Measurements from ENCODE around the gene RNF144B.
"Not testable (repeated sequence)": the region's sequence is repeated elsewhere in the genome, so short reads cannot be mapped to it uniquely, and the experiment has no call there.

Gene RNF144B

DNA sequence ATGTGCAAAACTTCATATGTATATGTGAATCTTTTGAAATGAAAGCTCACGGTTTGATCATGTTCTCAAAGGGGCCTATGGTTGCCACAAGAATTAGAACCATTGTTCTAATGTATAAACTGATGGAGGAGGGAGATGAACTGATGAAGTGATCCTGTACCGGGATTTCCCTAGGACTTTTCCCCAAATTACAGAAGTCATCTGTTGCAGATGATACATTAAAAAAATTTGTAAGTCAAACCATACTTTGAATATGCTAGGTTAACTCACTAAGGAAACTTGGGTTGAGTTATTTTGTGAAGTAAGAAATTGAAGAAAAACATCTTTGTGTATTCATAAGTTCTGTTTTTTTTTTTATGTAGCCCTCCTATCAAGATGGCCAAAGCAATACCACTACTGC is 33.9 kb upstream of the RNF144B start:
- FAIRE-seq (no peak), DNase-seq (ENCODE audit: insufficient read length) (no peak)
- TF ChIP-seq TAF1 (IDR thresholded peaks at IDR 0.05; ENCODE audit: borderline replicate concordance, low read depth, low read length) (no peak), POLR2A (IDR thresholded peaks at IDR 0.05; ENCODE audit: low read depth, low read length) (no peak), POLR2AphosphoS5 (IDR thresholded peaks at IDR 0.05; ENCODE audit: low read depth, low read length) (no peak)

DNA sequence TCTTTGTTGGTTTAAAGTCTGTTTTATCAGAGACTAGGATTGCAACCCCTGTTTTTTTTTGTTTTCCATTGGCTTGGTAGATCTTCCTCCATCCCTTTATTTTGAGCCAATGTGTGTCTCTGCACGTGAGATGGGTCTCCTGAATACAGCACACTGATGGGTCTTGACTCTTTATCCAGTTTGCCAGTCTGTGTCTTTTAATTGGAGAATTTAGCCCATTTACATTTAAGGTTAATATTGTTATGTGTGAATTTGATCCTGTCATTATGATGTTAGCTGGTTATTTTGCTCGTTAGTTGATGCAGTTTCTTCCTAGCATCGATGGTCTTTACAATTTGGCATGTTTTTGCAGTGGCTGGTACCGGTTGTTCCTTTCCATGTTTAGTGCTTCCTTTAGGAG is 29.6 kb upstream of the RNF144B start:
- FAIRE-seq; DNase-seq (ENCODE audit: insufficient read length): not testable (repeated sequence)

DNA sequence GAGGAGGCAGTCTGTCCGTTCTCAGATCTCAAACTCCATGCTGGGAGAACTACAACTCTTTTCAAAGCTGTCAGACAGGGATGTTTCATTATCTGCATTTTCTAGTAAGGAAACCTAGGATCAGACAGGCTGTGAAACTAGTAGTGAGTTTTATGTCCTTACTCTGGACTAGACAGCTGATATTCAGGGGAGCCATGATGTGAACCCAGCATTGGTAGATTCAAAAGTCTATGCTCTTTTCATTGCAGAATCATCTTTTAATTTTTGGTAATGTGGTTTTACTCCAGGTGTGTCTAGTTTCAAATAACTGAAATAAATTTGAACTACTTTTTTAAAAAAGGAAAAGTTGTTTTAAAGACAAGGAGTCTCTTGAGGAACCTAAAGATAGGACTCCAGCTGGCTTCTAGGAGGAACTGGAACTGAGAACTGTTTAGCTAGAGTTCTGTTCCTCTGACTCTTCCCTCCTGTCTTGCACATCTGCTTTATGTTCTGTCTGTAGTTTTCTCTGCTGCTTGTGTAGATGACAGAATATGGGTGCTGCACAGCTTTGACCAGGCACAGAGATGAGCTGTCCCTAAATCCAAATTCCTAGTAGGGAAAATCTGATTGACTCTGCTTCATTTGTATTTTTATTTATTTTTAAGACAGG is 27.8 kb upstream of the RNF144B start:
- no peak for TF ChIP-seq POLR2A (IDR thresholded peaks at IDR 0.05; ENCODE audit: low read depth, low read length)
- no peak for DNase-seq (ENCODE audit: insufficient read length)
- no peak for FAIRE-seq

DNA sequence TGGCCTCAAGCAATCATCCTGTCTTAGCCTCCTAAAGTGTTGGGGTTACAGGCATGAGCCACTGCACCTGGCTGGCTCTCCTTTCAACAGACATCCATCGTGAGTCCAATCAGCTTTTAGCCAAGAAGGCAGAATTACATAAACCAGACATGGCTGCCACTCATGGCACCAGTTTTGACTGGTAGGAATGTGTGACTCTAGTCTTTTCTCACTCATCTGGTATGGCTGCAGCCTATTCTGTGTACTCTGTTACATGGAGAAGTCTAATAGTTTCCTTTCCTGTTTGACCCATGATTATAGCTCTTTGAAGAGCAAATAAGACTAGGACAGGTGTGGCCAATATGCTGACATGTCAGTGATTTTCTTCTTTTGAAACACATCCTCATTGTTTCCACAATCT is 27.0 kb upstream of the RNF144B start:
- FAIRE-seq, result no peak
- no peak for DNase-seq (ENCODE audit: insufficient read length)

DNA sequence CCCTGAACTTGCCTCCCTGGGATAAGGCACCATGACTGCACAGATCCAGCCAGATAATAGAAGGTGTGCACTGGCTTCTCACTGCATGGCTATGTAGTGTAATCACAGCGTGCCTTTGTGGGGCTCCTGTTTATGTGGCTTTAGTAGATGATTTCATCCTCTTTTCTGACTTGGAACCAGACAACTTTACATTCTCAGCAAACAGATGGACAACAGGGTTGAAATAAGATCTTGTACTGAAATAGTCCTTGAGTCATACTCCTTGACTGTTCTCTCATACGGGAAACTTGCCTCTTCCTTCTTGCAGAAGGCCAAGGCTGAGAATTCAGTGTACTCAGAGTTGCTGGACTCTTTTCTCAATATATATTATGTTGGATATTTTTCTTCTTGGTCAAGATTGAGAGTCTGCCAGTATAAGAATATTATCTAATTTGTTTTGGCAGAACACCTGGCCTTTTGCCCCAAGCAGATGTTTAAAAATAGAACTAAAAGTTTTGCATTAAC is 25.0 kb upstream of the RNF144B start:
- TF ChIP-seq POLR2AphosphoS5 (IDR thresholded peaks at IDR 0.05; ENCODE audit: low read depth, low read length) (no peak), TAF1 (IDR thresholded peaks at IDR 0.05; ENCODE audit: borderline replicate concordance, low read depth, low read length) (no peak), POLR2A (IDR thresholded peaks at IDR 0.05; ENCODE audit: low read depth, low read length) (no peak)
- no peak for FAIRE-seq
- DNase-seq (ENCODE audit: insufficient read length), result no peak

More for the DNA sequence above, 27.0 kb upstream of the RNF144B start:
- TF ChIP-seq TAF1 (IDR thresholded peaks at IDR 0.05; ENCODE audit: borderline replicate concordance, low read depth, low read length) (no peak), POLR2A (IDR thresholded peaks at IDR 0.05; ENCODE audit: low read depth, low read length) (no peak), POLR2AphosphoS5 (IDR thresholded peaks at IDR 0.05; ENCODE audit: low read depth, low read length) (no peak)

DNA sequence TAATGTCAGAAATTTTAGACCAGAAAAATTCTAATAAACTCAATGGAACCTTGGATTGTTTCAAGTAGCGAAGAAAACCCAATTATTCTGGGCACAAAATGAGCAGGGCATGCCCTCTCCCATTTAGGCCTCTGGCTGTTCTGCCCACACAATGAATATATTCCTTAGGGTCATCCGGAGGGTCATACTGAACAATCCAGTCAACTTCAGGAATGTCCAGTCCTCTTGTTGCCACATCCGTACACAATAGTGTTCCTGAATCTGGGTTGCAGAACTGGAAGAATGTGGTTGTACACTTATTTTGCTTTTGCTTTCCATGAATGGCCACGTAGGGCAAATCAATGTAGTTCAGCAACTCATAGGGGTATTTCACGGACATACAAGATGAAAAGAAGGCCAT is 23.4 kb upstream of the RNF144B start:
- DNase-seq (ENCODE audit: insufficient read length), result no peak
- no peak for FAIRE-seq
- TF ChIP-seq POLR2A (IDR thresholded peaks at IDR 0.05; ENCODE audit: low read depth, low read length), result no peak
- TF ChIP-seq TAF1 (IDR thresholded peaks at IDR 0.05; ENCODE audit: borderline replicate concordance, low read depth, low read length), result no peak
- TF ChIP-seq POLR2AphosphoS5 (IDR thresholded peaks at IDR 0.05; ENCODE audit: low read depth, low read length), result no peak

DNA sequence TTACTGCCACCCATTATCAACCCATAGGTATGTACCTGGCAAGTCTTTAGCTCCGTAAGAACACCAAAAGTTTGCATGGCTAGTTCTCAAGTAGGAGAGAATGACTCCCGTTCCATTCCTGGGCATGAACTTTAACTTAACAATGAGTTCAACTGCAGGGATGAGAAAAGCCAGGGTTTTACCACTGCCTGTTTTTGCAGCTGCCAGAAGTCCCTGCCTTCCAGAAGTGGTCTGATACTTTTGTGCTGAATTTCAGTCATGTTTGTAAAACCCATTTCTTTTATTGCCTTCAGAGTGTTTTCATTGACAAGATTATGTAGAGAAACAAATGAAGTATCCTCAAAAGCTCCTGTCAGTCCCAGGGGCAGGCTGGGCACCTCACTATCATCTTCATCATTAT is 22.6 kb upstream of the RNF144B start:
- not testable (repeated sequence) for DNase-seq (ENCODE audit: insufficient read length); FAIRE-seq

DNA sequence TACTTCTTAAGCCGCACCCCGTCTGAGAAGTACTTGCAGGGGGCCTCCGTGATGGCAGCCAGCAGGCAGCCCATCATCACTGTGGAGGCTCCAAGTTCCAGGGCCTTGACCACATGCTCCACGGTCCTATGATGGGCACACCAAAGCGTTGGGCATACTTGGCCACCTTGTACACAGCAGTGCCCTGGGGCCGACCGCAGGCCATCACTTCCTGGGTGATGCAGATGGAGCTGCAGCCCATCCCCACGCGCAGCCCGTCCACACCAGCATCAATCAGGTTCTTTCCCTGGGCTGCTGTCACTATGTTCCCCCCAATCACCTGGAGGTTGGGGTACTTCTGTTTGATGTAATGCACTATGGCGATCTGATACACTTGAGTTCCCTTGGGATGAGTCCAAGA is 19.8 kb upstream of the RNF144B start:
- no peak for FAIRE-seq
- DNase-seq (ENCODE audit: insufficient read length), result no peak
- TF ChIP-seq TAF1 (IDR thresholded peaks at IDR 0.05; ENCODE audit: borderline replicate concordance, low read depth, low read length) (no peak), POLR2A (IDR thresholded peaks at IDR 0.05; ENCODE audit: low read depth, low read length) (no peak)

DNA sequence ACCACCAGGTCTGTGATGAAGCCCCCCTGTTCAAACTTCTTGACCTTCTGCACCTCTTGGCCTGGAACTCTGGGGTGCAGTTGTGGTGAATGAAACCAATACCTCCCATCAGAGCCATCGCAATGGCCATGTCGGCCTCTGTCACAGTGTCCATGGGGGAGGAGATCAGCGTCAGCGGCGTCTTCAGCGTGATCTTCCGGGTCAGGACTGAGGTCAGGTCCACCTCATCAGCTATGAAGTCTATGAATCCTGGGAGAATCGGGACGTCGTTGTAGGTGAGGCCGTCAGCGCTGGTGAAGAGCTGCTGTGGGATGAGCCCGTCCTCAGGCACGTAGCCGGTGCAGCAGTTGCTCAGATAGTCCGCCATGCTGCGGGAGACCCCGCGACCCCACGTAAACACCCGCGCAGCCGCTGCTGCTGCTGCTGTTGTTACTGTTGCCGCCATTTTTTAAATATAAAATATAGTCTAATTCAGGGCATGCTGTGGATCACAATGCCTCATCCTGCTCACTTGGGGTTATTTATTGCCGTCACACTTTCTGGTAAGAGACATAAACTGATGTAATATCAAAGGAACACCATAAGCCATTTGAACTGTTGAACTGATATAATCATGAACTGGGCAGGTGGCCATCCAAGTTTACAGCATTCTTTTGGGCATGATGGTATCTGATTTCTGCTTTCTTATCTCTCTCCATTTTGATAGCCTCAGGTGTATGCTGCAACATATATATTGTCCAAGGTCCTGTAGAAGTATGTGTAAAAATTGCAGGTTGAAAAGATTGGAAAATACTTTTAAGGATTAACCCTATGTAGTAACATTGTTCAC is 18.7 kb upstream of the RNF144B start:
- DNase-seq (ENCODE audit: insufficient read length) (no peak), FAIRE-seq (no peak)
- TF ChIP-seq TAF1 (IDR thresholded peaks at IDR 0.05; ENCODE audit: borderline replicate concordance, low read depth, low read length) (no peak), POLR2A (IDR thresholded peaks at IDR 0.05; ENCODE audit: low read depth, low read length) (no peak), POLR2AphosphoS5 (IDR thresholded peaks at IDR 0.05; ENCODE audit: low read depth, low read length) (no peak)

DNA sequence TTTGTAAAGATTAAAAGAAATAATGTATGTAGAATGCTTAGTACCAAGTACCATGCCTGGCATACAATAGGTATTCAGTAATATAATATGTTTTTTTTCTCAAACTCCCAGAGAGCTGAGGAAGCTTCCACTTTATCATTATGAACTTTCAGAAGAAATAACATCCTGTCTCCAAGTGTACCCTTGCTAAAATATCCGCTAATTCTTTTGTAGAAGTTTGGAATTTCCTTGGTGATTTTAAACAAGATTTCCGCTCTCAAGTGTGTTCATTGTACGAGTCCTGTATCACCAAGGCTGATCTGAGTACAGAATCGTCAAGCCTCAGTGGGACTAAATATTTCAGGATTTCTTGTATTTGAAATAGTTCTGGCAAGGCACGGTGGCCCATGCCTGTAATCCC is 16.1 kb upstream of the RNF144B start:
- FAIRE-seq (no peak), DNase-seq (ENCODE audit: insufficient read length) (no peak)
- TF ChIP-seq TAF1 (IDR thresholded peaks at IDR 0.05; ENCODE audit: borderline replicate concordance, low read depth, low read length), result no peak
- no peak for TF ChIP-seq POLR2AphosphoS5 (IDR thresholded peaks at IDR 0.05; ENCODE audit: low read depth, low read length)
- no peak for TF ChIP-seq POLR2A (IDR thresholded peaks at IDR 0.05; ENCODE audit: low read depth, low read length)

DNA sequence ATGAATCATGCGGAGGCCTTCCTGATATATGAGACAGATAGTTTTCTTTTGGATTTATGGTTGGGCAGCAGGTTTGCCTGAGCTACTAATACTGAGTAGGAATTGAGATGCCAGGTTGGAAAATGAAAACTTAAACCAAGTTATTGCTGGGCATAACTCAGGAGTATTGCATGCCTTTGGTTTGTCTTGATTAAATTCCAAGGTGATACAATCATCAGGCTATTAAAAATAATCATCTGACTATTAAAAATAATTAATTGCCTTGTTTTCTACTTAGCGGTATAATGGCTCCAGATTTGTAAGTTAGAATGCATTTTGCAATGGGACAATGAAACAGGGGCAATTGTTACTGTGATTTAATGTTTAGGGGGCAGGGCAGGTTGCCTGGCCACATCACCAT is 15.5 kb upstream of the RNF144B start:
- TF ChIP-seq POLR2AphosphoS5 (IDR thresholded peaks at IDR 0.05; ENCODE audit: low read depth, low read length) (no peak), POLR2A (IDR thresholded peaks at IDR 0.05; ENCODE audit: low read depth, low read length) (no peak), TAF1 (IDR thresholded peaks at IDR 0.05; ENCODE audit: borderline replicate concordance, low read depth, low read length) (no peak)
- FAIRE-seq (no peak), DNase-seq (ENCODE audit: insufficient read length) (no peak)

DNA sequence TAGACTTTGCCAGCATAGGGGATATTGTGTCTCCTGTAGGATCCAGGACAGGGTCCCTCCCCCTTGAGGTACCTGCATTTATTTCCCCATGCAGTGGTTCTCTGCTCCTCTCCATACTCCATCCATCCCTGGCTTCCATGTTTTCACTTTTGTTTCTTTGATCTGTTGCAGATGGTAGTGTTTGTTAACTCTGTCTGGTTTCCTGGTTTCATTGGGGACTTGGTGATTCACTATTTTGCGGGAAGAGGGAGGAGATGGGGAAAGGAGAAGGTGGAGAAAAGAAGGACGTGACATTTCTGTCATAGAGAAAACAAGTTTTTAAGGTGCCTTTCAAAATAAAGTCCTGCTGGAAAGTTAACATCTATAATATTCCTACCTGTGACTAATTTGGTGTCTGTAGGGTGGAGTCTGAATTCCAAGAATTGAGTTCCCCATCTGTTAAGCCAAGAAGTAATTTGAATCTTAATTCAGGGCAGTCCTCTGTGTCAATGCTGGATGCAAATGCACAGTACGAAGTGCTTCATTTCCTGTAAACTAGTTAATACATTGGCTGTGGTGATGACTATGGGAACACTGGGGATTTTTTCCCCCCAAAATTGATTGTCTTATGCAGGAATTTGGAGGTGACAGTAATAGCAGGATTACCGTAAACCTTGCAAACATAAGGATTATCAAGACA is 6.9 kb upstream of the RNF144B start:
- DNase-seq (ENCODE audit: insufficient read length), result no peak

More for the DNA sequence above, 6.9 kb upstream of the RNF144B start:
- TF ChIP-seq POLR2AphosphoS5 (IDR thresholded peaks at IDR 0.05; ENCODE audit: low read depth, low read length), result no peak
- TF ChIP-seq TAF1 (IDR thresholded peaks at IDR 0.05; ENCODE audit: borderline replicate concordance, low read depth, low read length), result no peak
- TF ChIP-seq POLR2A (IDR thresholded peaks at IDR 0.05; ENCODE audit: low read depth, low read length), result no peak
- no peak for FAIRE-seq

Data from GM12892 (cell line).